H7 (cell line): ENCODE results near the gene VMP1. TPM values are rescaled to one million over a fixed set of nuclear protein-coding genes. Genes with fewer than 3 reads are reported as not detected.
"Not testable (repeated sequence)": the region's sequence is repeated elsewhere in the genome, so short reads cannot be mapped to it uniquely, and the experiment has no call there.

Experiments used
- DNase-seq: peaks from one replicate; pipeline ENCODE4 v3.0.0; 2012
- H3K27me3 ChIP-seq: 2 replicates; pipeline ENCODE4 v1.6.0; 2011; ENCODE audit warnings: mild to moderate bottlenecking, low read length; ENCODE audit not compliant: control insufficient read depth, insufficient read depth
- H3K36me3 ChIP-seq: replicated peaks from 2 replicates; pipeline ENCODE4 v1.5.1; 2011; ENCODE audit warnings: low read length; ENCODE audit not compliant: control insufficient read depth, insufficient read depth
- H3K4me3 ChIP-seq: 2 replicates; pipeline ENCODE4 v1.5.1; 2011; ENCODE audit warnings: low read depth, mild to moderate bottlenecking, control low read depth, low read length, moderate library complexity; ENCODE audit not compliant: insufficient read depth
- total RNA-seq: library from RNA; depleted of rRNA; stranded (reverse); fragments of >200 nt; shearing (Covaris generic); gene quantifications from 2 replicates; pipeline ENCODE4 v1.2.3, GENCODE V29; 2014

The VMP1 gene
- total RNA-seq, 1 experiment from 2014 or later = 64.2 TPM

DNA sequence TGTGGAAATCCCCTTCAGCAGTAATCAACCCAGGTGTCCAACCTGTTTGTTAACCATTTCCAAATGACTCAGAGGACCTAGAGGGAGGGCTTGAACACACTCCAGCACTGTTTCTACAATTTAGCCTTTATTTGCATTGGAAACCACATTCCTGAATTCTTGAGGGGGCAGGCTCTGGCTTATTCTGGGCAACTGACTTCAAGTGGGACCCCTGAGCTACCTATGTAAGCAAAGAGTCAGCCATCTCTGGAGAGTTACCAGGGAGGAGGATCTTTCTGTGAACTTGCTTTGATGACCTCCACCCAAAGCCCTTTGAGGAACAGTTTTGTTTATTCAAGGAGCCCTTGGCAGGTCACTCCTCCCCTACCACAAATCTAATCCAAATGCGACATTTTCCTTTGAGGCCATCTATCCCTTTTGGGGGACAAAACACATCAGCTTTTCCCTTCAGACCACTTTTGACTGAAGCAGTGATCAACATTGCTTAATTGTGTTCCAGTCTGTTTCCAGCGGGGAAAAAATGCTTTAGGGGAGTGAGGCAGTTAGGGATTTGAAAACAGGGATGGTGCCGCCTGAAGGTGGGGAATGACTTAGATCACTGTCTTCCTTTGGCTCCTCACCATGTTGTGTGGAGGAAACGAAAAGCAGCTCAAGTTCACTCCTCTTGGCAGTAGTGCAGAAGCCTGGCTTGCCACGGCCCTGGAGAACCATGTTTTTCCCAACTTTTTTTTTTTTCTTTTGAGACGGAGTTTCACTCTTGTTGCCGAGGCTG lies 139.1 kb downstream of the VMP1 start:
- Histone ChIP-seq H3K36me3 (no peaks in the 10 kb centered on the region), H3K27me3 (no peaks in the 10 kb centered on the region), H3K4me3 (no peak overlapping the region)
- DNase-seq = peak; percentile 36

DNA sequence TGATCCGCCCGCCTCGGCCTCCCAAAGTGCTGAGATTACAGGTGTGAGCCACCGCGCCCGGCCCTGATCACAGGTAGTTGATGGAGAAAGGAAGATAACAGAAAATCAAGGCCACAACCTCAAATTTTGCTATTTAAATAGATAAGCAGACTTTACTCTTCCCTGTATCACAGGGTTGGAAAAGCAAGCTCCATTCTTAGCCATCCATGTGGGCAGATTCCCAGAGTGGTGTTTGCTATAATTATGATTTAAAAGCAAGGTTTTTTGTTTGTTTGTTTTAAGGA lies 140.9 kb downstream of the VMP1 start:
- Histone ChIP-seq H3K27me3 (no peaks in the 10 kb centered on the region), H3K36me3 (no peaks in the 10 kb centered on the region), H3K4me3 (no peak overlapping the region)
- no peak for DNase-seq

DNA sequence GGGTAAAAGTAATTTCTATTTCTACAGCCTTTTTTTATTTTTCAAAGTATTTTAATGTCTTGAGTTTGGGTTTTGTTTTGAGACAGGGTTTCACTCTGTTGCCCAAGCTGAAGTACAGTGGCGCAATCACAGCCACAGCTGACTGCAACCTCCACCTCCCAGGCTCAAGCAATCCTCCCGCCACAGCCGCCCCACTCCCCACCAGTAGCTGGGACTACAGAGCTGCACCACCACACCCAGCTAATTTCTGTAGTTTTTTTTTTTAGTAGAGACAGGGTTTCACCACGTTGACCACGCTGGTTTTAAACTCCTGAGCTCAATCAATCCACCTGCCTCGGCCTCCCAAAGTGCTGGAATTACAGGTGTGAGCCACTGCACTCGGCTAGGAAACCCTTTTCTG lies 141.3 kb downstream of the VMP1 start:
- Histone ChIP-seq H3K4me3 (no peak overlapping the region), H3K36me3 (no peaks in the 10 kb centered on the region), H3K27me3 (no peaks in the 10 kb centered on the region)
- DNase-seq = no peak

DNA sequence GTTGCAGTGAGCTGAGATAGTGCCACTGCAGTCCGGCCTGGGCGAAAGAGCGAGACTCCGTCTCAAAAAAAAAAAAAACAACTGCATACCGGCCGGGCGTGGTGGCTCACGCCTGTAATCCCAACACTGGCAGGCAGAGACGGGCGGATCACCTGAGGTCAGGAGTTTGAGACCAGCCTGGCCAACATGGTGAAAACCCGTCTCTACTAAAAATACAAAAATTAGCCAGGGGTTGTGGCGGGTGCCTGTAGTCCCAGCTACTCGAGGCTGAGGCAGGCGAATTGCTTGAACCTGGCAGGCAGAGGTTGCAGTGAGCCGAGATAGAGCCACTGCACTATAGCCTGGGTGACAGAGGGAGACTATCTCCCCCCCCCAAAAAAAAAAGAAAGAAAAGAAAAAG lies 142.9 kb downstream of the VMP1 start:
- H3K4me3 ChIP-seq, H3K36me3 ChIP-seq, H3K27me3 ChIP-seq, DNase-seq: not testable (repeated sequence)

DNA sequence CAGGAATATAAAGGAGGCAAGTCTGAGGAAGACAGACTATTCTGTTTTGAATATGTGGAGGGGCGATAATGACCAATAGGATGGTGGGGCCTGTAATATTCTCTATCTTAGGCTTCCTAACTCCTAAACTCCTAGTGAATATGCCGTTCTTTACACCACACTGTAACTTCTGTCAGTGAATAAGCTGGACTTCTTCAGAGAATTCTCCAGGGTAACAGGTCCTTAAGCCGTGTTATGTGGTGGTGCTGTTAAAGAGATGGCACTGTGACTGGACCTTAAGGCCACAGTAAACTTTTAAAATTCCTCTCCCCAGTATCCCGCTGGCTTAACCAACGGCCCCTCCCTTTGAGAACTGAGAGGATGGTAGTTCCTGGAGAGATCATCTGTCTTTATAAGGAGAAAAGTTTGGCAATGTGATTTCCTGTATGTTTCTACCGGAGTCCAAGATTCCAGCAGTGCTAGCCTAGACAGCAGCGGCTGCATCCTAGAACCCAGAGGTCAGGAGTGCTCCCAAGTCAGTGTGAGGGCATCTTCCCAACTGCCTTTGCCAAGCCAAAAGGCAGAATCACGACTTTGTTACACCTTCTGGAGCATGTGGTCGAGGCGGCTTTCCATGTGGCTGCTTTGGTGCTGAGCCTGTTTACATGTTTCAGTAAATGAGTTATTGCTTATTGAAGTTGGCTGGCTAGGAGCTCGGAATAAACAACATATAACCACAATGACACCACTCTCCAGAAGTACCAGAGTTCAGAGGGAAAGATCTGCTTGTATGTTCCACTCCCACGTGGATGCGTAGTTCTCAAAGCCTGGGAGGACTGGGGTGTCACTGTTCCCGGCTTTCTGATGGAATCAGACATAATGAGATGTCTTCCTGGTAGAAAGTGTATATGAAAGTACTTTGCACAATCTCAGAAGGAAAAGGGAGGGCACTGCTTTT lies 144.3 kb downstream of the VMP1 start:
- no peak for DNase-seq
- H3K4me3 ChIP-seq = no peak overlapping the region

DNA sequence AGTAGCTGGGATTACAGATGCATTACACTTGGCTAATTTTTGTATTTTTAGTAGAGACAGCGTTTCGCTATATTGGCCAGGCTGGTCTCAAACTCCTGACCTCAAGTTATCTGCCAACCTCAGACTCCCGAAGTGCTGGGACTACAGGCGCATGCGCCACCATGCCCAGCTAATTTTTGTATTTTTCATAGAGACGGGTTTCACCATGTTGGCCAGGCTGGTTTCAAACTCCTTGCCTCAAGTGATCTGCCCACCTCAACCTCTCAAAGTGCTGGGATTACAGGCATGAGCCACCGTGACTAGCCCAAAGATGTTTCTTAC lies 145.4 kb downstream of the VMP1 start:
- DNase-seq, H3K27me3 ChIP-seq, H3K4me3 ChIP-seq, H3K36me3 ChIP-seq: not testable (repeated sequence)

More for the DNA sequence above, 144.3 kb downstream of the VMP1 start:
- no peaks in the 10 kb centered on the region for H3K27me3 ChIP-seq
- H3K36me3 ChIP-seq = no peaks in the 10 kb centered on the region

DNA sequence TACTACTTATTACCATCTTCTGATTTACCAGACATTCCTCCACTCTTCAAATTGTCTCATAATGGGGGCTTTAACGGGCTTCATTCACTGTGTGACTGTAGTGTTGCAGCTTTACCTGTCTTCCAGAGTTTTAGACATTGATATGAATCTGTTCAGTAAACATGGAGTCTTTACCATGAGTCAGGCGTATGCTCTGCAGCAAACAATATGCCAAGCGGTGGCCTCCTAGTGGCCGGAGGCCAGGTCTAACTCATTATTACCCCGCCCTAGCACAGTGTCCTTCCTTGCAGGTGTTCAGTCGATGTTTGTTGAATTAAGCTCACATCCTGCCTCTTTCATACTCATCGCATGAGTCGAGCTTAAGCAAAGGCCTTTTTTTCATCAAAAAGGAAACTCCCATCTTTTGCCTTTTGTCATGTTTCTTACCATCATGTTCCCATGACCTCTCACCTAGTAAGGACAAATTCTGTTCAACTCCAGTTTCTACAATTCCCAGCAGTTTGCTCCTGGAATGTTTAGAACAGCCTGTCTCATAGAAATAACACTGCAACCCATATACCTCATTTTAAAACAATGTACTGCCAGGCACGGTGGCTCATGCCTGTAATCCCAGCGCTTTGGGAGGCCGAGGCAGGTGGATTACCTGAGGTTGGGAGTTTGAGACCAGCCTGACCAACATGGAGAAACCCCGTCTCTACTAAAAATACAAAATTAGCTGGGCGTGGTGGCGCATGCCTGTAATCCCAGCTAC lies 145.9 kb downstream of the VMP1 start:
- Histone ChIP-seq H3K4me3 (no peak overlapping the region), H3K36me3 (no peaks in the 10 kb centered on the region), H3K27me3 (no peaks in the 10 kb centered on the region)
- DNase-seq = peak; percentile 62

DNA sequence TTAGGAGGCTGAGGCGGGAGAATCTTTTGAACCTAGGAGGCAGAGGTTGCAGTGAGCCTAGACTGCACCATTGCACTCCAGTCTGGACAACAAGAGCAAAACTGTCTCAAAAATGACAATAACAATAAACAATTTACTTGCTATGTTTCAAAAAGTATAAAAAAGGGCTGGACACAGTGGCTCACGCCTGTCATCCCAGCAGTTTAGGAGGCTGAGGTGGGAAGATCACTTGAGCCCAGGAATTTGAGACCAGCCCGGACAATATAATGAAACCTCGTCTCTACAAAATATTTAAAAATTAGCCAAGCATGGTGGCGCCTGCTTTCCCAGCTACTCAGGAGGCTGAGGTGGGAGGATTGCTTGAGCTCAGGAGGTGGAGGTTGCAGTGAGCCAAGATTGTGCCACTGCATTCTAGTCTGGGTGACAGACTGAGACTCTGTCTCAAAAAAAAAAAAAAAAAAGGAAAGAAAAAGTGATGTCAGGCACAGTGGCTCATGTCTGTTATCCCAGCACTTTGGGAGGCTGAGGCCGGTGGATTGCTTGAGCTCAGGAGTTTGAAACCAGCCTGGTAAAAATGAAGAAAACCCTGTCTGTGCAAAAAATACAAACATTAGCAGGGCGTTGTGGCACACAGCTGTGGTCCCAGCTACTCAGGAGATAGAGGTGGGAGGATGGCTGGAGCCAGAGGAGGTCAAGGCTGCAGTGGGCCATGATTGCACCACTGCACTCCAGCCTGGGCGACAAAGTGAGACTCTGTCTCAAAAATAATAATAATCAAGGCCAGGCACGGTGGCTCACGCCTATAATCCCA lies 146.7 kb downstream of the VMP1 start:
- not testable (repeated sequence) for DNase-seq, H3K36me3 ChIP-seq, H3K4me3 ChIP-seq

DNA sequence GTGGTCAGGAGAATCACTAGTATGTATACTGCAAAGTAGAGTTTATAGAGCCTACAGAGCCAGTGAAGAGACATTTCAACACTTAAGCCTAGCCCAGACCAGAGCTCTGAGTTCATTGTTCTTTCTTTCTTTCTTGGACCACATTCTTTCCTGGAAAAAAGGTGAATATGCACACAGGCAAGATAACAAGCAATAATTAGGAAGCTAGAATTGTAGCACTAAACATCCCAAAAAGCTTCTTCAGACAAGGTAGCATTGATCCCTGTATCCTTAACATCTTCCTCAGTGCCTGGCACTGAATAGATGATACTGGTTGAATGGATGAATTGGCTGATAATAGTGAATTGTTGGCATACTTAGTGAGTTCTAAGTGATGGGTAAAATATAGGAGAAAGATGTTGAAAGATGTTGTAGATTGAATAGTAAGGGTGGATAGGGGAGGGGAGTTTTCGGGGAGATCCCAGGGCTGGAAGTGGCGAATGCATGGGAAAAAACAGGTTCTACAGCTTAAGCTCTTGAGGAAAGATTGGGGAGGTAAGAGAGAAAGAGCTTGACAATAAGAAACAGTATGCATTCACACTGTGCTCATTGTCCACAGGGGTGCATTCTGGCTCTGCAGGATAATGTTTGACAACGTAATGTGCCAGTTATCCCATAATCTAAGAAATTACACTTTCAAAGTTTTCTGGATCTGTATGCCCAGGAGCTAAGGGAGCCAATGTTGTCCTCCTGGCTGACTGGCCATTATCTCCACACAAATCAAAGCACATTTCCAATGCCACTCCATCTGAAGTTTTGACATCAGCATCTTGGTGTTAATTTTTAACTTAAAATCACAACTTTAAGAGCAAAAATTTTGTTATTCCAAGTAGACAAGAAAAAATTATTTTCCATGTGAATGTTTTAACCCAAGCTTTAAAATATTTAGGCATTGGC lies 149.7 kb downstream of the VMP1 start:
- H3K27me3 ChIP-seq = no peaks in the 10 kb centered on the region
- H3K4me3 ChIP-seq = no peak overlapping the region
- DNase-seq = peak; percentile 44
- H3K36me3 ChIP-seq = no peaks in the 10 kb centered on the region

More for the DNA sequence above, 146.7 kb downstream of the VMP1 start:
- not testable (repeated sequence) for H3K27me3 ChIP-seq

DNA sequence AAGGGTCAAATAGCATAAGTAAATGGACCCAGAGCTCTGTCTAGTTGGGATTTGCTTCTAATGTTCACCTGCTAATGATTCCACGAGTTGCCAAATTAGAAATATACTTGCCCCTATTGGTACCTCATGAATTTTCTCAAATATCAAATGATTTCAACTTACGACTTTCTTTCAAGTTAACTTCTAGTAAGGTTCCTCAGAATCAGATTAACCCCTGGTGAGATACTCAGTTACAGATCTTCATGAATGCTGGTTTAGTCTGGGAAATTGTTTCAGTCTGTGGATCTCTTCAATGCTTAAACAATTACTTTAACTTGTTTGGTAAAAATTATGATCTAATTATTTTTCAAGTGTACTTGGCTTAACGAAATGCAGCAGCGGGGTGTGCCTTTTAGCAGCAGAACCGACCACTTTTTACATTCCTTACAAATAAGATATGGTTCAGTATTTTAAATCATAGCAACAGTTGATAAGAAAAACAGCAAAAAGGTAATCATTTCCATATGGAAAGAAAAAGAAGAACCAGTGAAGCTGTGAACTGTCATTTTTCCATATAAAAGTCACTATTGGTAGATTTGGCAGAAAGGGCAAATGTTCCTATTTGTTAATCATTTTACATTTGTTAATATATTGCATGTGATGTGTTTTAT lies 150.8 kb downstream of the VMP1 start:
- Histone ChIP-seq H3K4me3 (no peak overlapping the region), H3K27me3 (no peaks in the 10 kb centered on the region), H3K36me3 (no peaks in the 10 kb centered on the region; the same call in 1 of the 2 replicates)
- DNase-seq = no peak

DNA sequence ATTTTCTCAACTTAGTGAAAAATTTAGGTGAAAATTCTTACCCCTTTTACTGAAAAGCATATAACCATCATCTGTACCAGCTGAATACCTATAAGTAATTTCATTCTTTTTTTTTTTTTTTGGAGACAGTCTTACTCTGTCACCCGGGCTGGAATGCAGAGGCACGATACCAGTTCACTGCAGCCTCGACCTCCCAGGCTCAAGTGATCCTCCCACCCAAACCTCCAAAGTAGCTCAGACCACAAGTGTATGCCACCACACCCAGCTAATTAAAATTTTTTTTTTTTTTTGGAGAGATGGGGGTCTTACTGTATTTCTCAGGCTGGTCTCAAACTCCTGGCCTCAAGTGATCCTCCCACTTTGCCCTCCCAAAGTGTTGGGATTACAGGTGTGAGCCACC lies 151.5 kb downstream of the VMP1 start:
- DNase-seq = no peak
- Histone ChIP-seq H3K36me3 (no peaks in the 10 kb centered on the region; the same call in 1 of the 2 replicates), H3K27me3 (no peaks in the 10 kb centered on the region), H3K4me3 (no peak overlapping the region)

DNA sequence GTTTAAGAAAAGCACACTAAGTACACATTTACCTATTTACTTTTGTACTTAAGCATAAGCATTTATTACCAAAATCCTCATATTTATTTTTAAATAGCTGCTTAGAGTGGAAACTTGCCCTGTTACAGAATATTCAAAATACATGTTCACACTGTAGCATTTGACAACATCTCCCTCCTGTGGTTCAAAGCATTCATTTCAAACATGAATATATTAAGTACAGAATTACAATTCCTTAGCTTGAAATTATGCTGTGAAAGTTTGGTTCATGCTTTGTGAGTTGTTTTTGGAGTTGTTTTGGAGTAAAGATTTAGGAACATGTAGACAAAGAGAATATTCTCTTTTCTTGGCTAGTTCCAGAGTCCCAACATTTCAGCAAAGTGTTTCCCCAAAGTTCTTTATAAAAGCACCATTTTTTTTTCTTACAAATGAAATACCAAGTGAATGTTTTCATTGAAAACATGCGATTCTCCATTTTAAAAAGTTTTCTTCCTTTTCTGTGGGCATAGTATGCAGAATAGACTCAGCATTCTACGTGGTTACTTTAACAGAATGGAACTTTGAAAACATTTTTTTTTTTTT lies 152.1 kb downstream of the VMP1 start:
- H3K4me3 ChIP-seq = no peak overlapping the region
- H3K27me3 ChIP-seq = no peaks in the 10 kb centered on the region
- no peak for DNase-seq
- no peaks in the 10 kb centered on the region; the same call in 1 of the 2 replicates for H3K36me3 ChIP-seq

DNA sequence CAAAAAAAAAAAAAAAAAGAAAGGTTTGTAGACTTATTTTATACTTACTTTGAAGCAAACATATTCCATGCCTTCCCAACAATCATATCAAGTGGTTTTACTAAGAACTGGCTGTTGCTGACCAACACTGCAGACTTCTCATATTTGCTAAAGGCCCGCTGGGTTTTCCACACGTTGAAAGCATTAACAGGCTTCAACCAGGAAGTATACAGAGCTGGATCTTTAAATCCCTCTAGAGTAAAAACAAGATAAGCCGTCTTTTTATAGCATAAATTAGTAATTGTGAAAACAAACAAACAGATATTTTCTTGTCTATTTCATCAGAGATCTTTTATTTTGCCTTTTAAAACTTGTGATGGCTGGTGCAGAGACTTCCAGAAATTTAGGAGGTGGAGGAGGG lies 156.2 kb downstream of the VMP1 start:
- H3K36me3 ChIP-seq = no peaks in the 10 kb centered on the region; the same call in 1 of the 2 replicates
- H3K4me3 ChIP-seq = no peak overlapping the region
- no peaks in the 10 kb centered on the region for H3K27me3 ChIP-seq
- DNase-seq = no peak
